H9 (cell line): ENCODE data around the gene MCAM. TPM values are rescaled to one million over a fixed set of nuclear protein-coding genes. Genes with fewer than 3 reads are reported as not detected.

Source experiments
- DNase-seq: peaks from one replicate; pipeline ENCODE4 v3.0.0-alpha.2; 2017
- H2AFZ ChIP-seq: one replicate; pipeline ENCODE4 v1.6.1; 2013; ENCODE audit warnings: mild to moderate bottlenecking, low read length, control low read depth, moderate library complexity
- H2AK5ac ChIP-seq: 2 replicates; pipeline ENCODE4 v1.6.1; 2013; ENCODE audit warnings: low read length, control low read depth, mixed read lengths; ENCODE audit not compliant: insufficient read length
- H2BK120ac ChIP-seq: one replicate; pipeline ENCODE4 v1.6.1; 2013; ENCODE audit warnings: low read depth, mild to moderate bottlenecking, low read length, control low read depth, inconsistent platforms; ENCODE audit not compliant: poor library complexity, severe bottlenecking
- H2BK12ac ChIP-seq: 2 replicates; pipeline ENCODE4 v1.6.1; 2013; ENCODE audit warnings: low read length, control low read depth, mixed read lengths, low read depth; ENCODE audit not compliant: insufficient read length
- H2BK15ac ChIP-seq: 2 replicates; pipeline ENCODE4 v1.6.1; 2013; ENCODE audit warnings: low read depth, low read length, control low read depth
- H2BK20ac ChIP-seq: one replicate; pipeline ENCODE4 v1.6.1; 2013; ENCODE audit warnings: low read depth, mild to moderate bottlenecking, low read length, control low read depth, inconsistent platforms; ENCODE audit not compliant: poor library complexity, severe bottlenecking
- H2BK5ac ChIP-seq: 2 replicates; pipeline ENCODE4 v1.6.1; 2013; ENCODE audit warnings: low read length, control low read depth, mixed read lengths; ENCODE audit not compliant: insufficient read length
- H3K14ac ChIP-seq: 2 replicates; pipeline ENCODE4 v1.6.1; 2013; ENCODE audit warnings: low read length, control low read depth; ENCODE audit not compliant: insufficient read depth
- H3K18ac ChIP-seq: 2 replicates; pipeline ENCODE4 v1.6.1; 2013; ENCODE audit warnings: low read depth, mild to moderate bottlenecking, mixed read lengths, low read length, control low read depth; ENCODE audit not compliant: insufficient read length
- H3K23ac ChIP-seq: 2 replicates; pipeline ENCODE4 v1.6.1; 2013; ENCODE audit warnings: low read length, control low read depth, mixed read lengths, low read depth; ENCODE audit not compliant: insufficient read length
- H3K23me2 ChIP-seq: 2 replicates; pipeline ENCODE4 v1.6.1; 2013; ENCODE audit warnings: low read depth, mild to moderate bottlenecking, mixed read lengths, low read length, control low read depth; ENCODE audit not compliant: insufficient read length, poor library complexity, severe bottlenecking
- H3K27ac ChIP-seq: 2 replicates; pipeline ENCODE4 v1.5.1; 2013; ENCODE audit warnings: low read length, control low read depth, mixed read lengths, low read depth; ENCODE audit not compliant: insufficient read length
- H3K27me3 ChIP-seq: 2 replicates; pipeline ENCODE4 v1.6.1; 2013; ENCODE audit warnings: low read length, control low read depth, inconsistent platforms; ENCODE audit not compliant: insufficient read depth
- H3K4ac ChIP-seq: 2 replicates; pipeline ENCODE4 v1.6.1; 2013; ENCODE audit warnings: low read depth, mild to moderate bottlenecking, control low read depth, inconsistent platforms, low read length, moderate library complexity
- H3K4me1 ChIP-seq: 2 replicates; pipeline ENCODE4 v1.6.1; 2013; ENCODE audit warnings: low read length, control low read depth, inconsistent platforms; ENCODE audit not compliant: insufficient read depth
- H3K4me2 ChIP-seq: 2 replicates; pipeline ENCODE4 v1.6.1; 2013; ENCODE audit warnings: low read length, control low read depth, mixed read lengths; ENCODE audit not compliant: insufficient read length, insufficient read depth
- H3K56ac ChIP-seq: 2 replicates; pipeline ENCODE4 v1.6.1; 2013; ENCODE audit warnings: low read depth, mild to moderate bottlenecking, mixed read lengths, low read length, control low read depth; ENCODE audit not compliant: insufficient read length
- H3K79me1 ChIP-seq: 2 replicates; pipeline ENCODE4 v1.6.1; 2013; ENCODE audit warnings: low read depth, mild to moderate bottlenecking, moderate library complexity, low read length, control low read depth, inconsistent platforms; ENCODE audit not compliant: insufficient read depth, poor library complexity, severe bottlenecking
- H3K79me2 ChIP-seq: 2 replicates; pipeline ENCODE4 v1.6.1; 2013; ENCODE audit warnings: low read length, control low read depth, inconsistent platforms; ENCODE audit not compliant: insufficient read depth
- H3K9ac ChIP-seq: 2 replicates; pipeline ENCODE4 v1.6.1; 2013; ENCODE audit warnings: low read length, control low read depth, mixed read lengths; ENCODE audit not compliant: insufficient read length; ENCODE audit errors: extremely low read depth
- H3K9me3 ChIP-seq: one replicate; pipeline ENCODE4 v1.6.1; 2013; ENCODE audit warnings: low read depth, low read length, inconsistent platforms; ENCODE audit not compliant: control insufficient read depth
- H3T11ph ChIP-seq: one replicate; pipeline ENCODE4 v1.6.1; 2013; ENCODE audit warnings: mild to moderate bottlenecking, low read length, control low read depth, inconsistent platforms
- H4K20me1 ChIP-seq: one replicate; pipeline ENCODE4 v1.6.1; 2013; ENCODE audit not compliant: control insufficient read depth, insufficient read length, insufficient read depth
- H4K5ac ChIP-seq: 2 replicates; pipeline ENCODE4 v1.6.1; 2013; ENCODE audit warnings: low read depth, mild to moderate bottlenecking, mixed read lengths, low read length, control low read depth; ENCODE audit not compliant: insufficient read length
- H4K8ac ChIP-seq: replicated peaks from 2 replicates; pipeline ENCODE4 v1.6.1; 2013; ENCODE audit warnings: low read length, control low read depth, mixed read lengths, low read depth; ENCODE audit not compliant: insufficient read length
- H4K91ac ChIP-seq: 2 replicates; pipeline ENCODE4 v1.6.1; 2013; ENCODE audit warnings: low read depth, mild to moderate bottlenecking, moderate library complexity, mixed read lengths, low read length, control low read depth; ENCODE audit not compliant: insufficient read length
- H3K27ac Mint-ChIP-seq, 3 experiments: 2 replicates in 2 of 3; 3 replicates in 1 of 3; pipeline ENCODE4 v1.8.0; 2020 to 2021; ENCODE audit warnings: mixed read lengths in 3 of 3, mild to moderate bottlenecking in 1 of 3, moderate library complexity in 1 of 3
- H3K27me3 Mint-ChIP-seq: 2 replicates; pipeline ENCODE4 v1.8.0; 2021; ENCODE audit warnings: low read depth, mild to moderate bottlenecking, moderate library complexity, mixed read lengths
- H3K36me3 Mint-ChIP-seq, 3 experiments: 2 replicates in 2 of 3; 3 replicates in 1 of 3; pipeline ENCODE4 v1.8.0; 2020 to 2021; ENCODE audit warnings: low read depth in 3 of 3, mixed read lengths in 3 of 3; ENCODE audit not compliant: insufficient read depth in 1 of 3
- H3K4me1 Mint-ChIP-seq, 2 experiments: 2 replicates each; pipeline ENCODE4 v1.8.0; 2020; ENCODE audit warnings: mixed read lengths in 2 of 2
- H3K4me3 Mint-ChIP-seq, 2 experiments: 2 replicates in 1 of 2; 3 replicates in 1 of 2; pipeline ENCODE4 v1.8.0; 2020 to 2021; ENCODE audit warnings: mild to moderate bottlenecking in 2 of 2, mixed read lengths in 2 of 2, moderate library complexity in 1 of 2
- H3K9me3 Mint-ChIP-seq, 2 experiments: 2 replicates in 1 of 2; 3 replicates in 1 of 2; pipeline ENCODE4 v1.8.0; 2020; ENCODE audit warnings: mild to moderate bottlenecking in 2 of 2, mixed read lengths in 2 of 2, moderate library complexity in 1 of 2
- CTCF ChIP-seq: fragments of 200-600 bp; sonication (generic); conservative IDR thresholded peaks from 3 replicates; pipeline ENCODE4 v1.8.0; 2021; ENCODE audit warnings: antibody characterized with exemption, mild to moderate bottlenecking
- whole genome bisulfite sequencing: extraction: QIAGEN DNeasy Blood & Tissue Kit; methylation state at CpG from one replicate; pipeline ENCODE4 v1.1.7; 2013; ENCODE audit warnings: missing lambda C conversion rate, low lambda C conversion rate, mixed read lengths; ENCODE audit not compliant: insufficient read length; ENCODE audit errors: extremely low coverage; 5-methylcytosine and 5-hydroxymethylcytosine counted together
- total RNA-seq: library from RNA; stranded (reverse); gene quantifications from 2 replicates; pipeline ENCODE4 v1.2.1, GENCODE V29; 2021

MCAM gene
- total RNA-seq, 1 experiment from 2014 or later = 21.5 TPM

DNA sequence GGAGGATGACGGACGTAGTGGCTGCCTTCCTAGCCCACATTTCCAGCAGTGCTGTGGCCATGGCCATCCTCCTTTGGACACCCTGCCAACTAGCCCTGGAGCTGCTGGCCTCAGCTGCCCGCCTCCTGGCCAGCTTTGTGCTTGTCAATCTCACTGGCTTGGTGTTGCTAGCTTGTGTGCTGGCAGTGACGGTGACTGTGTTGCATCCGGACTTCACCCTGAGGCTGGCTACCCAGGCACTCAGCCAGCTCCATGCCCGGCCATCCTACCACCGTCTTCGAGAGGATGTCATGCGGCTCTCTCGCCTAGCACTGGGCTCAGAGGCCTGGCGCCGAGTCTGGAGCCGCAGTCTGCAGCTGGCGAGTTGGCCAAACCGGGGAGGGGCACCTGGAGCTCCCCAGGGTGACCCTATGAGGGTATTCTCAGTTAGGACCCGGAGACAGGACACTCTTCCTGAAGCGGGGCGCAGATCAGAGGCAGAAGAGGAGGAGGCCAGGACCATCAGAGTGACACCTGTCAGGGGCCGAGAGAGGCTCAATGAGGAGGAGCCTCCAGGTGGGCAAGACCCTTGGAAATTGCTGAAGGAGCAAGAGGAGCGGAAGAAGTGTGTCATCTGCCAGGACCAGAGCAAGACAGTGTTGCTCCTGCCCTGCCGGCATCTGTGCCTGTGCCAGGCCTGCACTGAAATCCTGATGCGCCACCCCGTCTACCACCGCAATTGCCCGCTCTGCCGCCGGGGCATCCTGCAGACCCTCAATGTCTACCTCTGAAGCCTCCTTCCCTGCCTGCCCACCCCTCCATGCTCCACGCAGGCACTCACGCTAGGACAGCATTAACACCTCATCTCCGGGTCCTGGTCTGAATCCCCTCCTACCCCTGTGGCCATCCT is 19.0 kb upstream of the MCAM start:
- Histone ChIP-seq H3K79me1 (peaks cover 9% of the 10 kb centered on the region), H2AFZ (no peak overlapping the region), H3K4me1 (no peaks in the 10 kb centered on the region; the same call in 1 of the 2 replicates), H2BK12ac (no peak overlapping the region), H3T11ph (no peak overlapping the region), H4K91ac (no peak overlapping the region), H3K9ac (peak overlapping the region; percentile 97), H3K18ac (no peak overlapping the region), H3K4ac (no peak overlapping the region), H3K23ac (no peak overlapping the region), H3K27ac (no peak overlapping the region), H3K4me2 (peak overlapping the region; percentile 97), H3K79me2 (peaks cover 13% of the 10 kb centered on the region; the same call in 1 of the 2 replicates), H2BK20ac (no peak overlapping the region), H3K9me3 (no peaks in the 10 kb centered on the region), H3K27me3 (peaks cover 9% of the 10 kb centered on the region), H4K8ac (no peak overlapping the region), H4K20me1 (no peaks in the 10 kb centered on the region), H2BK120ac (no peak overlapping the region), H2BK5ac (no peak overlapping the region), H2AK5ac (no peak overlapping the region), H2BK15ac (no peak overlapping the region), H3K56ac (no peak overlapping the region), H3K14ac (no peak overlapping the region), H4K5ac (no peak overlapping the region), H3K23me2 (peaks cover 28% of the 10 kb centered on the region)
- H3K9me3 Mint-ChIP-seq = no peaks in the 10 kb centered on the region; a peak in 1 of 5 replicates
- H3K27me3 Mint-ChIP-seq = peaks cover 20% of the 10 kb centered on the region
- no peak for TF ChIP-seq CTCF
- H3K4me3 Mint-ChIP-seq = peak overlapping the region; percentile 99
- H3K4me1 Mint-ChIP-seq = peaks cover 49 to 75% of the 10 kb centered on the region in 2 experiments
- H3K27ac Mint-ChIP-seq = peak overlapping the region in 2 of 3 experiments; percentile 83 to 99; a peak in 3 of 7 replicates
- DNase-seq = no peak
- WGBS = no CpG with 5 or more reads among the region's 30 CpGs
- H3K36me3 Mint-ChIP-seq = peaks cover 13 to 18% (median 15%) of the 10 kb centered on the region in 3 experiments
